ENCODE measurements around the gene ACVR1. TPM values are rescaled to one million over a fixed set of nuclear protein-coding genes. Genes with fewer than 3 reads are reported as not detected.

Gene ACVR1
- polyA plus RNA-seq (2011; rRNA removed) (50.6 and 53.0 TPM in 2 replicates), polyA minus RNA-seq (2011; rRNA and poly(A)+ RNA removed) (49.6 and 58.3 TPM in 2 replicates)

DNA sequence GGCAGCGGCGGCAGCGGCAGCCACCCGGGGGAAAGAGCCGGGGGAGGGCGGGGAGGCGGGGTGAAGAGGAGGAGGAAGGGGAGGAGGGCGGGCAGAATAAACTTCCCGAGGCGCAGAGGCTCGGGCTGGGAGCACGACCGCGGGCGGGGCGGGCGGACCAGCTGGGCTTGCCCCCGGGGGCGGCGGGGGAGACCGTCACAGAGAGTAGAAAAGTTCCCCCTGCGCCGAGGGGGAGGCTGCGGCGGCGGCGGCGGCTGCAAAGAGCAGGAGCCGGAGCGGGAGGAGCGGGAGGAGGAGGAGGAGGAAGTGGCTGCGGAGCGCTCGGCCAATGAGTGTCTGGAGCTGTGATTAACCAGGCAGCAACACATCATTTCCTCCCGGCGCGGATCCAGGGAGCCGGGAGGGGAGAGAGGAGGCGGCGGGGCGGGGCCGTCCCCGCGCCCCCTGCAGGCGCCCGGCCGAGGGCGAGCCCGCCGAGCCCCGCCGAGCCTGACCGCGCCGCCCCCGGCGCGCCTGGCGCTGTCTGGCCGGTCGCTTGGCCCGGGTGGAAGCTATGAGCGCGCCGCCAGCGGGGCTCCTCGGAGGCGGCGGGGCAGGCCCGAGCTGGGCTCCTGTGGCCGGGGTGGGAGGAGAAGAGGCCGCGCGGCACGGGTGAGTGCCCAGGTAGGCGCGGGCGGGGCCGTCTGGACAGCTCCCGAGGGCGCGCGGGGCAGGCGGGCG is at the start of gene ACVR1:
ACVR1 (minus strand) TSS at position 265 of the 720 bp plus-strand sequence. CDS start 76,837 bp downstream, outside the sequence.
- TF ChIP-seq, protein P1, sequence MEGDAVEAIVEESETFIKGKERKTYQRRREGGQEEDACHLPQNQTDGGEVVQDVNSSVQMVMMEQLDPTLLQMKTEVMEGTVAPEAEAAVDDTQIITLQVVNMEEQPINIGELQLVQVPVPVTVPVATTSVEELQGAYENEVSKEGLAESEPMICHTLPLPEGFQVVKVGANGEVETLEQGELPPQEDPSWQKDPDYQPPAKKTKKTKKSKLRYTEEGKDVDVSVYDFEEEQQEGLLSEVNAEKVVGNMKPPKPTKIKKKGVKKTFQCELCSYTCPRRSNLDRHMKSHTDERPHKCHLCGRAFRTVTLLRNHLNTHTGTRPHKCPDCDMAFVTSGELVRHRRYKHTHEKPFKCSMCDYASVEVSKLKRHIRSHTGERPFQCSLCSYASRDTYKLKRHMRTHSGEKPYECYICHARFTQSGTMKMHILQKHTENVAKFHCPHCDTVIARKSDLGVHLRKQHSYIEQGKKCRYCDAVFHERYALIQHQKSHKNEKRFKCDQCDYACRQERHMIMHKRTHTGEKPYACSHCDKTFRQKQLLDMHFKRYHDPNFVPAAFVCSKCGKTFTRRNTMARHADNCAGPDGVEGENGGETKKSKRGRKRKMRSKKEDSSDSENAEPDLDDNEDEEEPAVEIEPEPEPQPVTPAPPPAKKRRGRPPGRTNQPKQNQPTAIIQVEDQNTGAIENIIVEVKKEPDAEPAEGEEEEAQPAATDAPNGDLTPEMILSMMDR (IDR thresholded peaks at IDR 0.05; ENCODE audit: low read depth, low read length): peak; percentile 37
- peak within 1 kb of the TSS; percentile 93 for H3K4me3 ChIP-seq (ENCODE audit: low read depth, low read length)
- H3K27ac ChIP-seq (ENCODE audit: low read depth, low read length): peak within 1 kb of the TSS; percentile 68
- H3K9me3 ChIP-seq (ENCODE audit: control insufficient read depth, insufficient read depth, low read length): no peaks in the 10 kb centered on the region
- DNase-seq (ENCODE audit: low read depth, low spot score): peak; percentile 96
- no peaks in the 10 kb centered on the region for H3K27me3 ChIP-seq (ENCODE audit: control insufficient read depth, insufficient read depth, low read length)
- ChIA-PET CTCF (interaction anchor here (0.6 to 2.5 kb wide), 9 partner anchors 8 to 98 kb away, joined by 3 to 9 read pairs (median 4); no protein-coding TSS in a partner anchor), POLR2A (interaction anchor here (0.6 to 1.7 kb wide), 9 partner anchors 8 to 1369 kb away, joined by 3 to 10 read pairs (median 6); no protein-coding TSS in a partner anchor)

DNA sequence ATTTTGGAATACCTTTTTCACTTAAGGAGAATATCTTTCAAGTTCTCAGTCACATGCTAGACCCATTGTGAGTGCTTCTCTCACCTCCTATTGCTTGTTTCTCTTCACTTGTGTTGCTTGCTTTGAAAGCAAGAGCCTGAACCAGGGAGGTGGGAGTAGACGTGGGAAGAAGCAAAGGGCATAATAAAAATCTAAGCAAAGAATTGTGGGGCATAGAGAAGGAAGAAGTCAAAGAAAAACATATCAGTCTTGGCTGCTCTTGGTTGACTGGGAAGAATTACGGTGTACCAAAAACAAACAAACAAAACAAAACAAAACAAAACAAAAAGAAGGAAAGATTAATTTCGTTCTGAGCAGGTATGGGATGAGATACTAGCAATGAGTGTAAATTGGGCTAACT is 48.9 kb upstream of the ACVR1 start:
- Histone ChIP-seq H3K27ac (ENCODE audit: low read depth, low read length) (no peak overlapping the region), H3K9me3 (ENCODE audit: control insufficient read depth, insufficient read depth, low read length) (no peaks in the 10 kb centered on the region), H3K4me3 (ENCODE audit: low read depth, low read length) (no peak overlapping the region), H3K27me3 (ENCODE audit: control insufficient read depth, insufficient read depth, low read length) (no peaks in the 10 kb centered on the region)
- ChIA-PET POLR2A (no interaction called here), CTCF (no interaction called here)
- TF ChIP-seq, protein P1 (IDR thresholded peaks at IDR 0.05; ENCODE audit: low read depth, low read length): no peak
- DNase-seq (ENCODE audit: low read depth, low spot score): no peak

DNA sequence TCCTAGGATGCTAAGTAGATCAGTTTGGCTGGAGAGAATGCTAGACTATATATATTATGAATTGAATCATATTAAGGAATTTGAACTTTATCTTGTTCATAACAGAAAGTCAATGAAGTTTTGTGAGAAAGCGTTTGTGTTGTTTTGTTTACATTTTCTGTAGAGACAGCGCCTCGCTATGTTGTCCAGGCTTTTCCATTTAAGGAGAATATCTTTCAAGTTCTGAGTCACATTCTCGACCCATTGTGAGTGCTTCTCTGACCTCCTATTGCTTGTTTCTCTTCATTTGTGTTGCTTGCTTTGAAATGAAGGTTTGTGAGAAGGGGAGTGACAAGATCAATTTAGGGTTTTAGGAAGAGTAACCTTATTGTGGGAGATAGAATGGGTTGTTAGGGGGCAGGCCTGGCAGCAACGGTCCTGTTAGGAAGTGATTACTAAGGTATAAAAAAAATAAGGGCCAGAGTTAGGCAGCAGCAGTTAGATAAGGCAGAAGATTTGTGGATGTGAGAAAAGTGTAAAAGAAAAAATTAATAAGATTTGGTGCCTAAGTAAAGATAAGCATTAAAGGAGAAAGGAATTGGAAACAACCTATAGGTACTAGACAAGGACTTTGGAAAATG is 47.6 kb upstream of the ACVR1 start:
- ChIA-PET POLR2A (no interaction called here), CTCF (no interaction called here)
- Histone ChIP-seq H3K27ac (ENCODE audit: low read depth, low read length) (no peak overlapping the region), H3K9me3 (ENCODE audit: control insufficient read depth, insufficient read depth, low read length) (no peaks in the 10 kb centered on the region), H3K27me3 (ENCODE audit: control insufficient read depth, insufficient read depth, low read length) (no peaks in the 10 kb centered on the region), H3K4me3 (ENCODE audit: low read depth, low read length) (no peak overlapping the region)
- DNase-seq (ENCODE audit: low read depth, low spot score): no peak
- TF ChIP-seq, protein P1 (IDR thresholded peaks at IDR 0.05; ENCODE audit: low read depth, low read length): no peak

DNA sequence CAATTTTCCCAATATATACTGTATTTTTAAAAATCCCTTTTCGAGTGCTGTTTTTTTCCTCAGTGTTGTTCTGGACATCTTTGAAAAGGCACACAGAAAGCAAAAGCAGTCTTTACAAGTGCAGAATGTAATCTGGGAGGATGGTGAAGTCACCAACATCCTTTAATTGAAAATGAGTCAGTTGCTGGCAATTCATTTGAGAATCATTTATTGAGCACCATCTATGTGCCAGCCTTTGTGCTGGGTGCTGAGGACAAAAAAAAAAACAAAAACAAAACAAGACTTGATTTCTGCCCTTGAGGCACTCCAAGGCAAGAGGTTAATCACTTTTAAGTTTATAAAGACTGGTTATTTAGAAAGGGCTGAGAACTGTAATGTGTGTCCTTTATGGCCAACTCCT is 46.7 kb upstream of the ACVR1 start:
- TF ChIP-seq, protein P1 (IDR thresholded peaks at IDR 0.05; ENCODE audit: low read depth, low read length): no peak
- no peak overlapping the region for H3K27ac ChIP-seq (ENCODE audit: low read depth, low read length)
- no peak for DNase-seq (ENCODE audit: low read depth, low spot score)
- CTCF ChIA-PET: no interaction called here
- H3K4me3 ChIP-seq (ENCODE audit: low read depth, low read length): no peak overlapping the region
- POLR2A ChIA-PET: no interaction called here
- no peaks in the 10 kb centered on the region for H3K27me3 ChIP-seq (ENCODE audit: control insufficient read depth, insufficient read depth, low read length)
- no peaks in the 10 kb centered on the region for H3K9me3 ChIP-seq (ENCODE audit: control insufficient read depth, insufficient read depth, low read length)

DNA sequence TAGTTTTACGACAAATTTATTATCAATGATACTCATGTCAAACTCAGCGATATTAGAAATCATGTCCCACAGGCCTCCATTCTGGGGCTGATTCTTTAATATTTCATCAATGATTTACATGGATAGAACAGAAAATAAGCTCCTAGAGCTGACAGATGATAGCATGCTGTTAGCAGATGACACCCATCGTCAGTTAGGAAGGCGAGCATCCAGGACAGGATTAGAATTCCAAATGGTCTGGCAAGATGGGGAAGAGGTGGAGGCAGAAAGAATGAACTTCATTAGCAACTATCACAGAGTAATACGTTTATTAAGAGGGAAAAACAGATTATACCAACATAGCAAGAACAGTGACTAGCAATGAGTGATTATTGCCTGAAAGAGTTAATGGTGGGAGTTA is 46.2 kb upstream of the ACVR1 start:
- DNase-seq (ENCODE audit: low read depth, low spot score): no peak
- POLR2A ChIA-PET: no interaction called here
- Histone ChIP-seq H3K27me3 (ENCODE audit: control insufficient read depth, insufficient read depth, low read length) (no peaks in the 10 kb centered on the region), H3K27ac (ENCODE audit: low read depth, low read length) (no peak overlapping the region), H3K9me3 (ENCODE audit: control insufficient read depth, insufficient read depth, low read length) (no peaks in the 10 kb centered on the region), H3K4me3 (ENCODE audit: low read depth, low read length) (no peak overlapping the region)
- TF ChIP-seq, protein P1 (IDR thresholded peaks at IDR 0.05; ENCODE audit: low read depth, low read length): no peak
- CTCF ChIA-PET: no interaction called here

Measured in AG04450 (cell line).